WTC11 (cell line): ENCODE data around the gene RAB1A.

Experiments used
- ATF1 ChIP-seq: sonication (generic); formaldehyde crosslinking; IDR thresholded peaks from 2 replicates; pipeline ENCODE4 v1.8.1; 2023; ENCODE audit warnings: mild to moderate bottlenecking, moderate library complexity, missing genetic modification reagents
- CREM ChIP-seq: sonication (generic); formaldehyde crosslinking; IDR thresholded peaks from 2 replicates; pipeline ENCODE4 v1.8.1; 2022; ENCODE audit warnings: mild to moderate bottlenecking, missing genetic modification reagents, moderate library complexity
- ESRRA ChIP-seq: sonication (generic); formaldehyde crosslinking; IDR thresholded peaks from 2 replicates; pipeline ENCODE4 v1.8.1; 2022; ENCODE audit warnings: mild to moderate bottlenecking, missing genetic modification reagents, borderline replicate concordance
- FOXJ3 ChIP-seq: sonication (generic); formaldehyde crosslinking; IDR thresholded peaks from 2 replicates; pipeline ENCODE4 v1.9.0; 2021; ENCODE audit warnings: missing genetic modification reagents, mild to moderate bottlenecking, borderline replicate concordance
- FOXP4 ChIP-seq: sonication (generic); formaldehyde crosslinking; IDR thresholded peaks from 2 replicates; pipeline ENCODE4 v1.8.0; 2022; ENCODE audit warnings: mild to moderate bottlenecking, missing genetic modification reagents
- GABPB1 ChIP-seq: sonication (generic); formaldehyde crosslinking; IDR thresholded peaks from 2 replicates; pipeline ENCODE4 v1.8.1; 2023; ENCODE audit warnings: mild to moderate bottlenecking, missing genetic modification reagents
- TEAD4 ChIP-seq: sonication (generic); formaldehyde crosslinking; IDR thresholded peaks from 2 replicates; pipeline ENCODE4 v1.8.0; 2022; ENCODE audit warnings: mild to moderate bottlenecking, missing genetic modification reagents
- ZBTB21 ChIP-seq: sonication (generic); formaldehyde crosslinking; IDR thresholded peaks from 2 replicates; pipeline ENCODE4 v1.8.1; 2023; ENCODE audit warnings: mild to moderate bottlenecking, missing genetic modification reagents, borderline replicate concordance
- ZNF317 ChIP-seq: sonication (generic); formaldehyde crosslinking; IDR thresholded peaks from 2 replicates; pipeline ENCODE4 v1.8.1; 2023; ENCODE audit warnings: low read depth, mild to moderate bottlenecking, moderate library complexity, missing genetic modification reagents, borderline replicate concordance
- TF ChIP-seq, protein P1 (sequence below): fragments of 200-600 bp; IDR thresholded peaks from 2 replicates; pipeline ENCODE4 v1.8.0; 2022; ENCODE audit warnings: antibody characterized with exemption
- TF ChIP-seq, protein P2 (sequence below): sonication (generic); formaldehyde crosslinking; conservative IDR thresholded peaks from 2 replicates; pipeline ENCODE4 v1.8.1; 2023; ENCODE audit warnings: mild to moderate bottlenecking, low read depth, missing genetic modification reagents, moderate library complexity
- TF ChIP-seq, protein P3 (sequence below): sonication (generic); formaldehyde crosslinking; IDR thresholded peaks from 2 replicates; pipeline ENCODE4 v1.8.0; 2022; ENCODE audit warnings: mild to moderate bottlenecking, missing genetic modification reagents

DNA sequence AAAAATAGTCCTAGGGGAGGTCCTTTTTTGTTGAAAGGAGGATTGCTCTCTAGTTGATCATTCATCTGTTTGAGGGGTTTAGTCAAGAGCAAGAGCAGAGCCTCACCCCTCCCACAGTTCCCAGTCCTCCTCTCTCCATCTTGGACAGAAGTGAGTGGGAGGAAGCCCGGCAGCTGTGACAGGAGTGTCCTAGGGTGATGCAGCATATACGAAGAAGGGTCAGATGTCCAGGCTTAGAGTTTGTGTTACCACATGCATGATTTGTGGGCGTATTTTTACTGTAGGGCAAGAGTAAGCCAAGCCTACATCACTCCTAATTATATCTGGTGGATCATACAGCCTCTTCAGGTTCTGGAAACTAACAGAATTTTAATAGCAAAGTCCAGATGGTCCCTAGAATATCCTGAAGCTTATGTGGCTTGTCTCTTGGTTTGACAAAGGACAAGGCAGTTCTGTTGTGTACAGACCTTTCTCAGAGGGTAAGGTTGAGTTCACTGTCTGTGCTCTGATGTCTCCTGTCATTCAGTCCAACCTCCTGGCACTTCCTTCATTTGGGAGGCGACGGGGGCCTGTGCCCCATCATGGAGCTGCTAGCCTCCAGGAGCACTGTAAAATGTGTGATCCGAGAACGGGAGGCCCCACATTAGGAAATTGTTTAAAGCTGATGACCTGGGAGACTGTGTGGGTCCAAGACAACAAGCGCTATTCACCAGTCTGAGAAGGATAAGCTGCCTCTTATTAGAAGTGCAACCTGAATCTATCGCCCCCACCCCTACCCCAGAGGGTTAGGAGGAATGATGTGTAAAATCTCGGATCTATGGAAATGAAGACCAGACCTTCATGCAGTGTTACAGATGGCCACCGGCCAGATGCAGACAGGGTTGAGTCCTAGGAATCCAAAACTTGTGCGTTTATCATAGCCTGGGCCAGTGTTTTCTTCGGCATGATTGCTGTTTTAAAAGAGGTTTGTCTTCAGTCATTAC is 66.8 kb downstream of the RAB1A start:
- TF ChIP-seq ZBTB21 (no peak), FOXP4 (CRISPR knock-in tag) (no peak), ESRRA (CRISPR knock-in tag) (no peak), FOXJ3 (CRISPR knock-in tag) (no peak), ZNF317 (CRISPR knock-in tag) (no peak), CREM (no peak), GABPB1 (CRISPR knock-in tag) (no peak), ATF1 (CRISPR knock-in tag) (no peak), TEAD4 (CRISPR knock-in tag) (no peak)
- TF ChIP-seq, protein P1, sequence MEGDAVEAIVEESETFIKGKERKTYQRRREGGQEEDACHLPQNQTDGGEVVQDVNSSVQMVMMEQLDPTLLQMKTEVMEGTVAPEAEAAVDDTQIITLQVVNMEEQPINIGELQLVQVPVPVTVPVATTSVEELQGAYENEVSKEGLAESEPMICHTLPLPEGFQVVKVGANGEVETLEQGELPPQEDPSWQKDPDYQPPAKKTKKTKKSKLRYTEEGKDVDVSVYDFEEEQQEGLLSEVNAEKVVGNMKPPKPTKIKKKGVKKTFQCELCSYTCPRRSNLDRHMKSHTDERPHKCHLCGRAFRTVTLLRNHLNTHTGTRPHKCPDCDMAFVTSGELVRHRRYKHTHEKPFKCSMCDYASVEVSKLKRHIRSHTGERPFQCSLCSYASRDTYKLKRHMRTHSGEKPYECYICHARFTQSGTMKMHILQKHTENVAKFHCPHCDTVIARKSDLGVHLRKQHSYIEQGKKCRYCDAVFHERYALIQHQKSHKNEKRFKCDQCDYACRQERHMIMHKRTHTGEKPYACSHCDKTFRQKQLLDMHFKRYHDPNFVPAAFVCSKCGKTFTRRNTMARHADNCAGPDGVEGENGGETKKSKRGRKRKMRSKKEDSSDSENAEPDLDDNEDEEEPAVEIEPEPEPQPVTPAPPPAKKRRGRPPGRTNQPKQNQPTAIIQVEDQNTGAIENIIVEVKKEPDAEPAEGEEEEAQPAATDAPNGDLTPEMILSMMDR: no peak
- TF ChIP-seq, protein P2, sequence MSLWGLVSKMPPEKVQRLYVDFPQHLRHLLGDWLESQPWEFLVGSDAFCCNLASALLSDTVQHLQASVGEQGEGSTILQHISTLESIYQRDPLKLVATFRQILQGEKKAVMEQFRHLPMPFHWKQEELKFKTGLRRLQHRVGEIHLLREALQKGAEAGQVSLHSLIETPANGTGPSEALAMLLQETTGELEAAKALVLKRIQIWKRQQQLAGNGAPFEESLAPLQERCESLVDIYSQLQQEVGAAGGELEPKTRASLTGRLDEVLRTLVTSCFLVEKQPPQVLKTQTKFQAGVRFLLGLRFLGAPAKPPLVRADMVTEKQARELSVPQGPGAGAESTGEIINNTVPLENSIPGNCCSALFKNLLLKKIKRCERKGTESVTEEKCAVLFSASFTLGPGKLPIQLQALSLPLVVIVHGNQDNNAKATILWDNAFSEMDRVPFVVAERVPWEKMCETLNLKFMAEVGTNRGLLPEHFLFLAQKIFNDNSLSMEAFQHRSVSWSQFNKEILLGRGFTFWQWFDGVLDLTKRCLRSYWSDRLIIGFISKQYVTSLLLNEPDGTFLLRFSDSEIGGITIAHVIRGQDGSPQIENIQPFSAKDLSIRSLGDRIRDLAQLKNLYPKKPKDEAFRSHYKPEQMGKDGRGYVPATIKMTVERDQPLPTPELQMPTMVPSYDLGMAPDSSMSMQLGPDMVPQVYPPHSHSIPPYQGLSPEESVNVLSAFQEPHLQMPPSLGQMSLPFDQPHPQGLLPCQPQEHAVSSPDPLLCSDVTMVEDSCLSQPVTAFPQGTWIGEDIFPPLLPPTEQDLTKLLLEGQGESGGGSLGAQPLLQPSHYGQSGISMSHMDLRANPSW (CRISPR knock-in tag): no peak
- TF ChIP-seq, protein P3, sequence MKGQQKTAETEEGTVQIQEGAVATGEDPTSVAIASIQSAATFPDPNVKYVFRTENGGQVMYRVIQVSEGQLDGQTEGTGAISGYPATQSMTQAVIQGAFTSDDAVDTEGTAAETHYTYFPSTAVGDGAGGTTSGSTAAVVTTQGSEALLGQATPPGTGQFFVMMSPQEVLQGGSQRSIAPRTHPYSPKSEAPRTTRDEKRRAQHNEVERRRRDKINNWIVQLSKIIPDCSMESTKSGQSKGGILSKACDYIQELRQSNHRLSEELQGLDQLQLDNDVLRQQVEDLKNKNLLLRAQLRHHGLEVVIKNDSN: no peak
